ENCODE data around the gene SUSD1. TPM values are rescaled to one million over a fixed set of nuclear protein-coding genes. Genes with fewer than 3 reads are reported as not detected.

The SUSD1 gene
- total and polyA plus RNA-seq, 12 donors = 1.5 to 14.7 (median 4.3) TPM

GRCh38 chr9:112120030-112120341, 55.1 kb downstream of the SUSD1 start:
- Histone ChIP-seq H3K36me3 (peaks cover 0 to 52% (median 0%) of the 10 kb centered on the region in 9 donors), H3K9me3 (no peaks in the 10 kb centered on the region), H3K27ac (no peak overlapping the region), H3K4me1 (no peaks in the 10 kb centered on the region), H3K4me3 (no peak overlapping the region), H3K27me3 (no peaks in the 10 kb centered on the region)
- intact Hi-C loops (cut with DNase I) = no loop called here
- 96 to 98% methylated on average over 6 of the region's 6 CpGs for WGBS, 2 donors
- TF ChIP-seq CTCF (IDR thresholded peaks at IDR 0.05) = no peak
- DNase-seq (no peak), ATAC-seq (no peak)

- H3K27me3 ChIP-seq = no peaks in the 10 kb centered on the region
- intact Hi-C loops (cut with DNase I) = no loop called here
- ATAC-seq (no peak), DNase-seq (no peak)
- no peak overlapping the region for H3K4me3 ChIP-seq
- H3K9me3 ChIP-seq = no peaks in the 10 kb centered on the region
- no peak for TF ChIP-seq CTCF (IDR thresholded peaks at IDR 0.05)
- no peaks in the 10 kb centered on the region for H3K4me1 ChIP-seq
- 79 to 89% methylated on average over 10 of the region's 10 CpGs for WGBS, 2 donors
- H3K27ac ChIP-seq = no peak overlapping the region
- H3K36me3 ChIP-seq = peaks cover 0 to 51% (median 0%) of the 10 kb centered on the region in 9 donors
Observed at GRCh38 chr9:112119225-112120029, 55.7 kb downstream of the SUSD1 start.

GRCh38 chr9:112118009-112118408, 57.1 kb downstream of the SUSD1 start:
- H3K27ac ChIP-seq = no peak overlapping the region
- ATAC-seq = no peak
- no peaks in the 10 kb centered on the region for H3K4me1 ChIP-seq
- no peaks in the 10 kb centered on the region for H3K27me3 ChIP-seq
- no peak for DNase-seq
- H3K9me3 ChIP-seq = no peaks in the 10 kb centered on the region
- H3K36me3 ChIP-seq = peaks cover 0 to 37% (median 0%) of the 10 kb centered on the region in 9 donors
- no peak overlapping the region for H3K4me3 ChIP-seq
- intact Hi-C loops (cut with DNase I) = no loop called here
- WGBS, 2 donors = 94 to 96% methylated on average over 1 of the region's 1 CpG
- TF ChIP-seq CTCF (IDR thresholded peaks at IDR 0.05) = no peak

GRCh38 chr9:112115970-112116753, 58.9 kb downstream of the SUSD1 start:
- H3K27me3 ChIP-seq = no peaks in the 10 kb centered on the region
- no peak for DNase-seq
- WGBS, 2 donors = 87 to 91% methylated on average over 3 of the region's 3 CpGs
- H3K4me3 ChIP-seq = no peak overlapping the region
- peaks cover 0 to 31% (median 0%) of the 10 kb centered on the region in 9 donors for H3K36me3 ChIP-seq
- no peaks in the 10 kb centered on the region for H3K9me3 ChIP-seq
- H3K4me1 ChIP-seq = no peaks in the 10 kb centered on the region
- intact Hi-C loops (cut with DNase I) = no loop called here
- H3K27ac ChIP-seq = no peak overlapping the region
- no peak for TF ChIP-seq CTCF (IDR thresholded peaks at IDR 0.05)
- ATAC-seq = no peak

All from heart right ventricle (tissue), 16 donors.